Left ventricle myocardium inferior (tissue), 1 donor: Measurements from ENCODE around the gene TFEB. TPM values are rescaled to one million over a fixed set of nuclear protein-coding genes. Genes with fewer than 3 reads are reported as not detected.

Source experiments
- DNase-seq: peaks from one replicate; pipeline ENCODE4 v3.0.0-alpha.2; 2020
- H3K27ac ChIP-seq: fragments of 200-600 bp; replicated peaks from 2 replicates; pipeline ENCODE4 v1.8.0; 2021
- H3K27me3 ChIP-seq: fragments of 200-600 bp; 2 replicates; pipeline ENCODE4 v1.8.0; 2021; ENCODE audit warnings: low read depth
- H3K36me3 ChIP-seq: fragments of 200-600 bp; 2 replicates; pipeline ENCODE4 v1.8.0; 2021
- H3K4me1 ChIP-seq: fragments of 200-600 bp; 2 replicates; pipeline ENCODE4 v1.8.0; 2021
- H3K4me3 ChIP-seq: fragments of 200-600 bp; 2 replicates; pipeline ENCODE4 v1.8.0; 2021; ENCODE audit warnings: mild to moderate bottlenecking, moderate library complexity
- H3K9me3 ChIP-seq: fragments of 200-600 bp; replicated peaks from 2 replicates; pipeline ENCODE4 v1.8.0; 2021
- intact Hi-C: fragments of 100-400 bp; cut with micrococcal nuclease; formaldehyde crosslinking; loops from one replicate; pipeline ENCODE4 v1.11.0; 2022
- total RNA-seq: library from RNA; stranded (reverse); fragmentation: NEBNext Ultra II Directional; extraction: Animal tissue kit (Norgen Biotek cat#: 25700); gene quantifications from one replicate; pipeline ENCODE4 v1.2.1, GENCODE V29; 2021
- TF ChIP-seq, protein P1 (sequence below): fragments of 200-600 bp; IDR thresholded peaks from 2 replicates; pipeline ENCODE4 v1.8.0; 2021; ENCODE audit warnings: antibody characterized with exemption, mild to moderate bottlenecking, borderline replicate concordance
- donor health status: DM: no; HTN: yes; CAD: no; lungs with severe emphysema.

Gene TFEB
- total RNA-seq, 1 donor from 2014 or later = 39.9 TPM

DNA sequence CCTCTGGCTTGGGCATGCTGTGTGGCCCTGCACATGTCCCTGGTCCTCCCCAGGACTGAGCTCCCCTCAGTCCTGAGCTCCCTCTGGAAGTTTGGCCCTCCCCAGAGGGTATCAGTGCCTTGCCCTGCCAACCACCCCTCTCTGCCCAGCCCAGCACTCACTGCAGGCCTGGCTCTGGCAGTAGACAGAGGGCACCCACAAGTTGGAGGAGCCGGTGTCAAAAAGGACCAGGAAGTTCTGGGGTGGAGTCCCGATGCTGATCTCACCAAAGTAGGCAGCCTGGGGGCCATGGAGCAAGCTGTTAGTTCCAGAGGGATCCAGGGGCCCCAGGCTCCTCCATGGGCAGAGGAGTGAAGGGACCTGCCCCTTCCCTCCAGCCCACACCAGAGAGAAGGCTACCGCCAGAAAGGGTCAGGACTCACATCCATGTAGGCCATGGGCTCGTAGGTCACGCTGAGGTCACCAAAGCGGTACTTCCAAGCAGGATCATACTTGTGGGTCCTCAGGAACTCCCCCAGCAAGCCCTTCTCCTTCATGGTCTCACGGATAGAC lies 8.9 kb upstream of the TFEB start:
- no peaks in the 10 kb centered on the region for H3K4me1 ChIP-seq
- H3K4me3 ChIP-seq = no peak overlapping the region
- no peak for DNase-seq
- H3K9me3 ChIP-seq = no peaks in the 10 kb centered on the region
- intact Hi-C loops = no loop called here
- H3K36me3 ChIP-seq = no peaks in the 10 kb centered on the region
- TF ChIP-seq, protein P1, sequence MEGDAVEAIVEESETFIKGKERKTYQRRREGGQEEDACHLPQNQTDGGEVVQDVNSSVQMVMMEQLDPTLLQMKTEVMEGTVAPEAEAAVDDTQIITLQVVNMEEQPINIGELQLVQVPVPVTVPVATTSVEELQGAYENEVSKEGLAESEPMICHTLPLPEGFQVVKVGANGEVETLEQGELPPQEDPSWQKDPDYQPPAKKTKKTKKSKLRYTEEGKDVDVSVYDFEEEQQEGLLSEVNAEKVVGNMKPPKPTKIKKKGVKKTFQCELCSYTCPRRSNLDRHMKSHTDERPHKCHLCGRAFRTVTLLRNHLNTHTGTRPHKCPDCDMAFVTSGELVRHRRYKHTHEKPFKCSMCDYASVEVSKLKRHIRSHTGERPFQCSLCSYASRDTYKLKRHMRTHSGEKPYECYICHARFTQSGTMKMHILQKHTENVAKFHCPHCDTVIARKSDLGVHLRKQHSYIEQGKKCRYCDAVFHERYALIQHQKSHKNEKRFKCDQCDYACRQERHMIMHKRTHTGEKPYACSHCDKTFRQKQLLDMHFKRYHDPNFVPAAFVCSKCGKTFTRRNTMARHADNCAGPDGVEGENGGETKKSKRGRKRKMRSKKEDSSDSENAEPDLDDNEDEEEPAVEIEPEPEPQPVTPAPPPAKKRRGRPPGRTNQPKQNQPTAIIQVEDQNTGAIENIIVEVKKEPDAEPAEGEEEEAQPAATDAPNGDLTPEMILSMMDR = no peak
- H3K27ac ChIP-seq = no peak overlapping the region
- no peaks in the 10 kb centered on the region for H3K27me3 ChIP-seq

DNA sequence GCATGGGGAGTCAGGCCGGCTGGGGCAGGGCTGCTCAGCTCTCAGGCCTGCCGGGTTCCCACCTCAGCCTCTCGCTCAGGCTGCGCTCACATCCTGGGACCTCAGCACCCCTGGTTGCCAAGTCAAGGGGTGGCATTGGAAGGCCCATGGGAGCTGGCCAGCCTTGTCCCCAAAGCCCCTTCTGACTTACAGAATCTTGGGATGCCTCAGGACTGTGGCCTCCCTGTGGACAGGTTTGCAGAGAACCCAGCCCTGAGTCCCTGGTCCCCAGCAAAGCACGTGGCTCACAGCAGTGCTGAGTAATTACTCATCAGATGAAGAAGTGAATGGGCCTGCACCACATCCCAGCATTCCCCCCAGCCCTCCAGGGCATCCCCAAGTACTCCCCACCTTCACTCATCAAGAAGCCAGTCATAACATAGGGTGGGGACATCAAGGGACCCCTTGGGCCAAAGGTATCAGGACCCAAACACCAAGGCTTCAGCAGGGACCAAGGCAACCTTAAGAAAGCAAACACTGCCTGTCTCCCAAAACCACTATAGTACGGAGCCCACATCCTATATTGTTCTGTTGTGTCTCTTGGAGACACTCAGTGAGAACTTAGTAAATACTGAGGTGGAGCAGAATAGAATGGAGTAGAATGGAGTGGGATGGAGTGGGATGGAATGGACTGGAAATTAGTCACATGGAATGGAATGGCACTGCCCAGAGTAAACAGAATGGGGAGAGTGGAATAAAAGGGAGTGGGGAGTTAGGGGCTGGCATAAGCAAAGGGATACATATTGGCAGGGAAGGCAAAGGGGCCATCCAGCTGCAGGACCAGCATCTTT lies 8.2 kb upstream of the TFEB start:
- Histone ChIP-seq H3K4me3 (no peak overlapping the region), H3K9me3 (no peaks in the 10 kb centered on the region), H3K27me3 (no peaks in the 10 kb centered on the region), H3K27ac (no peak overlapping the region), H3K4me1 (no peaks in the 10 kb centered on the region), H3K36me3 (no peaks in the 10 kb centered on the region)
- intact Hi-C loops = no loop called here
- TF ChIP-seq, protein P1 = no peak
- DNase-seq = no peak

DNA sequence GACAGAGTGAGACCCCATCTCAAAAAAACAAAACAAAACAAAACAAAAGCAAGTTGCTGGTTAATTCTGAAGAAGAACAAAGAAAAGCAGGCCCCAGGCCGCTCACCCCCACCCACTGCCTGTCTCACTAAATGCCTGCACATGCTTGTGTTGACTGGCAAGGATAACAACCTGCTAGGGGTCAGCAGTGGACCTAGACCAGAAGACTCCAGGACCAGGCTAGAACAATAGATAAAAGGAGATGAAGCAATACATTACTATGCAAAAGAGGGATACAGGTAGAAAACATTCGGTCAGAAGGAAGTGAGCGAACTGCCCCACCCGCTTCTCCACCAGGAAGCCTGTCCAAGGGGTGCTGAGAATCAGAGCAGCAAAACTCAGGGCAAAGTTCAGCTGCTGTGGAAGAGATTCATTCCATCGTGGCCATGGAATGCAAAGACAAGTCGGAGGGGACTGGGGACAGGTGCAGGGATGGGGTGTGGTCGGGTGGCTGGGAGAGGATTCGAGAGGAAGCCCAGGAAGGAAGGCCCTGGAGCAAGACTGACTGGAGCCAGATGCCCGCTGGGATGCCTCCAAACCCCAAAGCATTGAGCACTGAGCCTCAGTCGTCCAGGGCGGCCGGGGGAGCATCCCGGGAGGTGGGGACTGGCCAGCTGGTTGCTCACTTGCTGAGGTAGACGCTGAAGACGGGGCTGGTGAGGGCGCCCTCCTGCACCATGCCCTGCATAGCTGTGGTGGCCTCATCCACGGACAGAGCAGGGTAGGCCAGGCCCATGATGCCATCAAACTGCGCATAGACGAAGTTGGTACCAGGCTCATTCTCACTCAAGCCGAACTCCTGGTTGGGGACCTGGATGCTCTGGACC lies 6.5 kb upstream of the TFEB start:
- Histone ChIP-seq H3K27me3 (no peaks in the 10 kb centered on the region), H3K27ac (peak overlapping the region; percentile 23), H3K36me3 (no peaks in the 10 kb centered on the region), H3K9me3 (no peaks in the 10 kb centered on the region), H3K4me1 (no peaks in the 10 kb centered on the region), H3K4me3 (no peak overlapping the region)
- intact Hi-C loops = no loop called here
- TF ChIP-seq, protein P1 = no peak
- DNase-seq = no peak

DNA sequence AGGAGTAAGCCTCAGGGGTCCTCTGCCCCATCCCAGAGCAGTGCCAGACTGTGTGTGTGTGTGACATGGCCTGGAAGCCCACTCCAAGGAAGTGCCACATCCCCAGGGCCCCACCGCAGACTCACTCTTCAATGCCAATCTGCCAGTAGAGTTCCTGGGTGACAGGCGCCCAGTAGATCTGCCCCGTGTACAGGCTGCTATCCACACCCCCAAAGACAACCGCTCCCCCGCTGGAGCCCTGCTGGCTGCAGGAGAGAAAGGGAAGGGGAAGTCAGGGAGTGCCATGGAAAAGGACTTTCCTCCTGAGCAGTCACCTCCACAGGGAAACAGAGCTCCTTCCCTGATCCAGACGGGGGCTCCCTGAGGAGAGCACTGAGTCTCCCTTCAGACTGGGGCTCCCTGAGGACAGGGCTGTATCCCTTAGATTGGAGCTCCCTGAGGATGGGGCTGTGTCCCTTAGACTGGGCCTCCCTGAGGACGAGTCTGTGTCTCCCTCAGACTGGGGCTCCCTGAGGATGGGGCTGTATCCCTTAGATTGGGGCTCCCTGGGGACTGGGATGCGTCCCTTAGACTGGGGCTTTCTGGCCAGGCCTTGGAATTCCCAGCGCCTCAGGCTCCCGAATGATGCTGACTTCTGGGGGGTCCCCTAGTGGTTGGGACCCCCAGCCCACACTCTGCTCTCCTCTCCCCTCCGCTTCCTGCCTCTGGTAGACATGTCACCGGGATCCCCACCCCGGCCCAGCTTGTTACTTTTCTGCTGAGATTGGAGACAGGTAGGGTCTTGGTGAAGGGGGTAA lies 5.2 kb upstream of the TFEB start:
- TF ChIP-seq, protein P1 = no peak
- H3K27ac ChIP-seq = no peak overlapping the region
- H3K4me3 ChIP-seq = no peak overlapping the region
- no peak for DNase-seq
- intact Hi-C loops = no loop called here
- no peaks in the 10 kb centered on the region for H3K36me3 ChIP-seq
- H3K27me3 ChIP-seq = no peaks in the 10 kb centered on the region
- no peaks in the 10 kb centered on the region for H3K9me3 ChIP-seq
- peaks cover 6% of the 10 kb centered on the region for H3K4me1 ChIP-seq

DNA sequence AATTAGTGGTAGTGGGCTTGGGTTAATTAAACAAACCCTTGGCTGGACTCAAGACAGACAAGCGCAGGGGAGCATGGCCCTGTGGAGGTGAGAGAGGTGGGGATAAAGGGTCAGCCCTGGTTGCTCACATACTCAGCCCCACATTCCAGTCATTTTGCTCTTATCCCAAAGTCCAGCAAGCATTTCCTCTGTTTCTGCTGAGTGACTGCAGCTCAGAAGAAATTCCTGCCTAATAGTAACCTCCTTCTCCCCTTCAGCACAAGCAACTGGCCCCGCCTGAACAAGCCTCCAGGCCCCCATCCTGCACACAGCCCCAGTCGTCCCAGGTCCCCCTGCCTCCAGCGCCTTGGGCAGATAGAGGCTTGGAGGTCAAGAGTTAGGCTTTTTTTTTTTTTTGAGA lies 3.6 kb upstream of the TFEB start:
- Histone ChIP-seq H3K9me3 (no peaks in the 10 kb centered on the region), H3K4me1 (peaks cover 12% of the 10 kb centered on the region), H3K27ac (no peak overlapping the region), H3K4me3 (no peak overlapping the region), H3K36me3 (no peaks in the 10 kb centered on the region), H3K27me3 (no peaks in the 10 kb centered on the region)
- TF ChIP-seq, protein P1 = no peak
- no peak for DNase-seq
- intact Hi-C loops = no loop called here
